Choroid plexus epithelial cell (primary cell): Measurements from ENCODE around the gene STARD3.

ENCODE experiments used
- DNase-seq: peaks from one replicate; pipeline ENCODE4 v3.0.0-alpha.2; 2010; ENCODE audit warnings: low read depth
- H3K4me3 ChIP-seq: 2 replicates; pipeline ENCODE4 v1.5.1; 2011; ENCODE audit warnings: low read depth, mild to moderate bottlenecking, control low read depth, low read length, moderate library complexity
- TF ChIP-seq, protein P1 (sequence below): conservative IDR thresholded peaks from 2 replicates; pipeline ENCODE4 v1.5.1; 2011; ENCODE audit warnings: low read depth, mild to moderate bottlenecking, control low read depth, inconsistent platforms, low read length, moderate library complexity

The STARD3 gene

DNA sequence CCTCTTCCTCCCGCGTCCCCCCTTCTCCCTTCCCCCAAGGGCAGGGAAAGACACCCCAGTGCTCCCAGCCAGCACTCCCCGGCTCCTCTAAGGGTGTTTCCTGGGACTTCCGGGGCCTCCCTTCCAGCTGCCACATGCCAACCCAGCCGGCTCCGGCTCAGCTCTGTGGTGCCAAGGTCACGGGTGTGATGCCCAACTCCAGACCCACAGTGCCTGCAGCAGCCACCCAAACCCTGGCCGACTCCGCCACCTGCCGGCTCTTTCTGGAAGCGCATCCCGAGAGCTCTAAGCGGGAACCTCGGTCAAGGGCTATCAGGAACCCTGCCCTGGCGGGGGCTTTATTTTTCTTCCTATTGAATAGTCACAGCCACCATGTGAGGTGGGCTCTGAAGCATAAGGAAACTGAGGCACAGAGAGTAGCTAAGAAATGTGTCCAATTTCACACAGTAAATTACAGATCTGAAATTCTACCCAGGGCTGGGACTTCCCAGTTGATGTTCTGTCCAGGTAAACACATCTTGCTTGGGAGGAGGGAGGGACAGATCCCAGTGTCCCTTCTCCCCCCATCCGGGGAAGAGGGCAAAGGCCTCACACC lies 13.5 kb upstream of the STARD3 start:
- no peak overlapping the region for H3K4me3 ChIP-seq
- peak; percentile 59 for DNase-seq

DNA sequence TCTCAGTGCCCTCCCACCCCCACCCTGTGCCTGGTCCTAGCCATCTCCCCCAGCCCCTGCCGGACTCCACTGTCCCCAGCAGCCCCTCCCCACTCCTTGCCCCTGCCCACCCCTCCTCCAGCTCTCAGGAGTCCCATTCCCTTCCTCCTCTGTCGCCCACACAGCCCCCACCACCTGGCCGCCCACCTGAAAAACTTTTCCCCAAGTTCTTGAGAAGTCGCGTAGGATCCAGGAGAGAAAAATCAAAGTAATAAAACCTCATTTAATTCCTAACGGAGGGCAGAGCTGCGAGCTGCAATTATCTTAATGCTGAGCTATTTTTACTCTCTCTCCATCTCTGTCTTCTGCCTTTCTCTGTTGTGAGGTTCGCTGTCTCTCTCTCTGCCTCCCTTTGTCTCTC lies 12.6 kb upstream of the STARD3 start:
- TF ChIP-seq, protein P1, sequence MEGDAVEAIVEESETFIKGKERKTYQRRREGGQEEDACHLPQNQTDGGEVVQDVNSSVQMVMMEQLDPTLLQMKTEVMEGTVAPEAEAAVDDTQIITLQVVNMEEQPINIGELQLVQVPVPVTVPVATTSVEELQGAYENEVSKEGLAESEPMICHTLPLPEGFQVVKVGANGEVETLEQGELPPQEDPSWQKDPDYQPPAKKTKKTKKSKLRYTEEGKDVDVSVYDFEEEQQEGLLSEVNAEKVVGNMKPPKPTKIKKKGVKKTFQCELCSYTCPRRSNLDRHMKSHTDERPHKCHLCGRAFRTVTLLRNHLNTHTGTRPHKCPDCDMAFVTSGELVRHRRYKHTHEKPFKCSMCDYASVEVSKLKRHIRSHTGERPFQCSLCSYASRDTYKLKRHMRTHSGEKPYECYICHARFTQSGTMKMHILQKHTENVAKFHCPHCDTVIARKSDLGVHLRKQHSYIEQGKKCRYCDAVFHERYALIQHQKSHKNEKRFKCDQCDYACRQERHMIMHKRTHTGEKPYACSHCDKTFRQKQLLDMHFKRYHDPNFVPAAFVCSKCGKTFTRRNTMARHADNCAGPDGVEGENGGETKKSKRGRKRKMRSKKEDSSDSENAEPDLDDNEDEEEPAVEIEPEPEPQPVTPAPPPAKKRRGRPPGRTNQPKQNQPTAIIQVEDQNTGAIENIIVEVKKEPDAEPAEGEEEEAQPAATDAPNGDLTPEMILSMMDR: no peak
- DNase-seq: no peak
- no peak overlapping the region for H3K4me3 ChIP-seq

More for the DNA sequence above, 13.5 kb upstream of the STARD3 start:
- TF ChIP-seq, protein P1: peak; percentile 94

DNA sequence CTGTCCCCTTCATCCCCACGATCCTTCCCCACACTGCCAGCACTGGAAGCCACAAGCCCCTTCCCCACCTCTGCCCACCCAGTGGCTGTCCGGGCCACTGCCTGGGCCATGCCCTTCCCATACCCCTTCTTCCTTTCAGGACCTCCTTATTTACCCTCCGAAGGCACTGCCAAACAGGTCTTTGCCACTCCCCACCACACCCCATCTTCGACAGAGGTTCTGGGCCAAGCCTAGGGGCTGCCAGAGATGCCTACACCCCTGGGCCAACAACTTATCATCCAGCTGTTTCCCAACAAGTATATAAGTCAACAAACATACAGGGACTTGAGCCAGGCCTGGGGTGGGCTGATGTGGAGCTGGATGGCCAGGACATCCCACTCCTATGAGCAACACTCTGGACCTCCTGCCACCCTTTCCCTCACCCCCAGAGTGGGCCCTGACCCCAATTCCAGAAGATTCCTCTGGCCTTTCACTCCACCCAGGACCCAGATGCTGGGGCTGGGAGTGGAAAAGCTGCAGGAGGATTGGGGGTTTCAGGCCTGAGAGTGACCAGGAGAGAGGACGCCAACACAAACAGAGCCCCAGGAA lies 11.7 kb upstream of the STARD3 start:
- TF ChIP-seq, protein P1: no peak
- no peak for DNase-seq
- H3K4me3 ChIP-seq: no peak overlapping the region

DNA sequence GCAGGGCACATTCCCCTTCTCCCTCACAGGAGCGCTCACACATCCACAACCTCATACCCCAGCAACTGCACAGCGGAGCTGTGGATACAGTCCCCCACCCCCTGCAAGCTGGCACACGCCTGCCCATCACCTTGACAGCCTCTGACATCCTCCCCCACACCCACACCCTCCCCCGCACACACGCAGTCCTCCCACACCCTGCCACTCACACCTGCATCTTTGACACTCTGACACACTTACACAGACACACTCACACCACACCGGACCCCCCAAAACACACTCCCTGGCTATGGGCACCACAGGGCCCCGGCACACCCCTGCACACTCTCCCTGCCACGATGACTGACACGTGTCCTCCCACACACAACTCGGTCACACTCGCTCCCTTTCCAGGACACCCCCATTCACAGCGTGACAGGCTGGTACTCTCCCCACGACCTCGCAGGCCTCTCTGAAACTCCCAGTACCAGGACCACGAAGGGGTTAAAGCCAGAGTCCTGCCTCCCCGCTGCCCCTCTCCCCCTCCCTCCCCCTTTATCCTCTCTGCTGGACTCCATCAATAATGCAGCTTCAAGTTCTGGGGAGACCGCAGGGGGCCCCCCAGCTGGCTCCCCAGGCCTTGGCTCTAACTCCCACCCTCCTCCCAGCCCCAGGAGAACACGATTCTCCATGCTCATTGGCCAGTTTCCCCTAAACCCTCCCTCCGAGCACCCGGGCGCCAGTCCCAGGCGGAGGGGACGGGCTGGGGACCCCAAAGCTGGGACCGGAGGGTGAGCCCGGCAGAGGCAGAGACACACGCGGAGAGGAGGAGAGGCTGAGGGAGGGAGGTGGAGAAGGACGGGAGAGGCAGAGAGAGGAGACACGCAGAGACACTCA lies 10.5 kb upstream of the STARD3 start, which contains the start of gene PPP1R1B:
TSS of gene PPP1R1B (plus strand) at position 782 of the 876 bp plus-strand sequence. CDS start 441 bp downstream, outside the sequence.
- TF ChIP-seq, protein P1: no peak
- DNase-seq: peak; percentile 39
- peak within 1 kb of the TSS; percentile 41 for H3K4me3 ChIP-seq

DNA sequence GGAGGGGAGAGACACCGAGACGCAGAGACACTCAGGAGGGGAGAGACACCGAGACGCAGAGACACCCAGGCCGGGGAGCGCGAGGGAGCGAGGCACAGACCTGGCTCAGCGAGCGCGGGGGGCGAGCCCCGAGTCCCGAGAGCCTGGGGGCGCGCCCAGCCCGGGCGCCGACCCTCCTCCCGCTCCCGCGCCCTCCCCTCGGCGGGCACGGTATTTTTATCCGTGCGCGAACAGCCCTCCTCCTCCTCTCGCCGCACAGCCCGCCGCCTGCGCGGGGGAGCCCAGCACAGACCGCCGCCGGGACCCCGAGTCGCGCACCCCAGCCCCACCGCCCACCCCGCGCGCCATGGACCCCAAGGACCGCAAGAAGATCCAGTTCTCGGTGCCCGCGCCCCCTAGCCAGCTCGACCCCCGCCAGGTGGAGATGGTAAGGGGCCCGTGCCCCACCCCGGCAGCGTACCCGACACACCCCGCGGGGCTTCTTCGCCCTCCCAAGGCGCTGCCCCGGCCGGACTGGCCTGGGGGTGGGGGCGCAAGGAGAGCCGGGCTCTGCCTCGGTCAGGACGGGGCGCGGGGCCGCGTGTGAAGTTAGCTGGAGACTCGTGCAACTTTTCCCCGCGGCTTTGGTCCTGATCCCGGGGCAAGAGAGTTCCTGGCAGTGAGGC lies 9.8 kb upstream of the STARD3 start:
- peak overlapping the region; percentile 41 for H3K4me3 ChIP-seq
- no peak for DNase-seq
- TF ChIP-seq, protein P1: no peak

DNA sequence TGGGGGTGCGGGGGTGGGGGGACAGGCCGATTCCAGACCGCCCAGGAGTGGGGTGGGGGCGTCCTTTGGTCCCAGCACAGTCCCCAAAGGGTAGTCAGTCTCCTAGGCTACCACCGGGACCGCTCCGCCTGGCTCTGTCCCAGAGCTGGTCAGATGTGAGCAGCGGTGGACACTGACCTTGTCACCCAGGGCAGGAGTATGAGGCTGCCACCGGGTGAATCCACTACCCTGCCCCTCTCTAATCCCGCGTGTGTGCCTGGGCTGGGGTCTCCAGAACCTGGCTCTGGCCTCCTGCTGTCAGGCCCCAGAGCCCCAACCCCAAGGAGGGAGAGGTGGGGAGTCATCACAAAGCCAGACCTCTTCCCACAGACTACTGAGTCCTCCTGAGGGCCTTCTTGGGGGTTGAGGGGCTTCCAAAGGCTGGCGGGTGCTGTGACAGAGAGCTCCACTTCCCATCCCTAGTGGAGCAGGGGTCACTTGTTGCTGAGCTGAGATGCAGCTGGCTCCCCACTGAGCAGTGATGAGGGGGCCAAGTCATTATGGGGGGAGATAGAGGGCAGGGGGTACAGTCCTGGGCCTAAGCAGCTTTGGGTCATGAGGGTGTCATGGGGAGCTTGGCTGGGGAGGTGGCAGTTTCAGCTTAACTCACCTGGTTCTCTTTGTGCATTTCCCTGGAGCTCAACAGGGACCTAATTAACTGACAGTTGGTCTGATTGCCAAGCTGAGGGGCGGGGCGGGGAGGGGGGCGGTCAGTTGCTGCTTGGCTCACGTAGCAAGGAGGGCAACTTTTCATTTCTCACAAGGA lies 9.0 kb upstream of the STARD3 start:
- H3K4me3 ChIP-seq: peak overlapping the region; percentile 29

More for the DNA sequence above, 9.0 kb upstream of the STARD3 start:
- TF ChIP-seq, protein P1: no peak
- no peak for DNase-seq
